GM19035 (cell line): Measurements from ENCODE around the gene GOLGA6C.
"Not testable (repeated sequence)": the region's sequence is repeated elsewhere in the genome, so short reads cannot be mapped to it uniquely, and the experiment has no call there.

Experiments used
- ATAC-seq: cut with Tn5 transposase; IDR thresholded peaks from one replicate; pipeline ENCODE4 v1.9.1; 2021; ENCODE audit not compliant: unreplicated experiment

The GOLGA6C gene

DNA sequence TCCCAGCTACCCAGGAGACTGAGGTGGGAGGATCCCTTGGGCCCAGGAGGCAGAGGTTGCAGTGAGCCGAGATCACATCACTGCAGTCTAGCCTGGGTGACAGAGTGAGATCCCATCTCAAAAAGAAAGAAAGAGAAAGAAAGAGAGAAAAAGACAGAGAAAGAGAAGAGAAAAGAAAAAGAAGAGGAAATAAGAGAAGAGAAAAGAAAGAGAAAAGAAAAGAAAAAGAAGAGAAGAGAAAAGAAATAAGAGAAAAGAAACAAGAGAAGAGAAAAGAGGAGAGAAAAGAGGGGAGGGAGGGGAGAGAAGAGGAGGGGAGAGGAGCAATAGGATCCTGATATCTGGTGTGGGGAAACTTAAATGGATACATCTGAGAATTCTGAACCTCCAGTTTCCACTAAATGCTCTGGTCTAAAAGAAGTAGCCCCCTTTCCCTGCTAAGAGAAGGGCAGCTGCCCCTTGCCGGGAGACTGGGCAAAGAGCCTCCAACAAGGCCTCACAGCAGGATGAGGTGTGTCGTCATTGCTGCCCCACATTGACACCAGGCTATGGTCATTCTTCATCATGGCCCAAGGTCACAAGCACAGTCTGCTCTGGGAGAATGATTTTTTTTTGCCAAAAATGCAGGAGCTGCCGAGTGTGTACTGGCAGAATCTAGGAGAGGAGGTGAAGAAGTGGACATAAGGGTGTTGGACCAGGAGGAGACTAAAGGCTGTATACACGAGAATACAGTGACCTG, 56.6 kb downstream of the GOLGA6C start:
- ATAC-seq: no peak

DNA sequence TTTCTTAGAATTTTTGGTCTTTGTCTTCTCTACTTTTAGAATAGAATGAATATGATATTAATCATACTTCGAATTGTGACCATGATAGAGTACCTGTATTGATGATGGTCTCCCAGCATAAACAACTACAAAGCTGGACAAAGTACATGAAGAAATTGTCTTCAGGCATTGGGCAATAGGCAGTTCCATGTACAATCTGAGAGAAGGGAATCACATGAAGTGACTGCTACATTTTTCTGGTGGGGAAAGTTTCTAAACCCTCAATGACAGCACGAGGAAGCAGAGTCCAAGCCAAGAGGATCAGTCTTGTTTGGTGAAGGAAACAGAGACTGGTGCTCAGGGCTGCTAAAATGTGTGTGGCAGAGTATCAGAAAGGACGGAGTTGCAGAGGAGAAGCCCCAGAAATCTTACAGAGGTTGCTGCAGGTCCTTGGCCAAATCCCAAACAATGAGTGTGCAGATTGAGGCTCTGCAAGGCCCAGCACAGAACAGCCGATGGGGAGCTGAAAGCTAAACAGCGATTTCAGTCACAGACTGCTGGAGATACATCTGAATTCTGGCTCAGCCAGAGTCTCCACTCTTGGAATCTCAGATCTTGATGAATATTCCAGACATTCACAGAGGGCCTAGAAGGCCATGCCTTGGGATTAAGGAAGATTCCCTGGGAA, 61.2 kb downstream of the GOLGA6C start:
- ATAC-seq: not testable (repeated sequence)
